SJSA1 (cell line): ENCODE data around the gene KRTAP9-3. TPM values are rescaled to one million over a fixed set of nuclear protein-coding genes. Genes with fewer than 3 reads are reported as not detected.
"Not testable (repeated sequence)": the region's sequence is repeated elsewhere in the genome, so short reads cannot be mapped to it uniquely, and the experiment has no call there.

Experiments
- DNase-seq, 2 experiments: peaks; one replicate each; pipeline ENCODE4 v3.0.0-alpha.2; 2015 to 2020; ENCODE audit warnings: low spot score in 2 of 2, low read depth in 1 of 2
- H3K27ac ChIP-seq: fragments of 250-450 bp; sonication (Bioruptor Pico); 2 replicates; pipeline ENCODE4 v1.5.1; 2020; ENCODE audit warnings: mild to moderate bottlenecking, moderate library complexity
- H3K27me3 ChIP-seq: fragments of 250-450 bp; sonication (Bioruptor Pico); replicated peaks from 2 replicates; pipeline ENCODE4 v1.5.1; 2020; ENCODE audit warnings: mild to moderate bottlenecking, moderate library complexity
- H3K36me3 ChIP-seq: fragments of 250-450 bp; sonication (Bioruptor Pico); 2 replicates; pipeline ENCODE4 v1.5.1; 2020; ENCODE audit warnings: mild to moderate bottlenecking
- H3K4me1 ChIP-seq: fragments of 250-450 bp; sonication (Bioruptor Pico); replicated peaks from 2 replicates; pipeline ENCODE4 v1.6.1; 2021; ENCODE audit warnings: mild to moderate bottlenecking
- H3K4me3 ChIP-seq: fragments of 250-450 bp; sonication (Bioruptor Pico); 2 replicates; pipeline ENCODE4 v1.5.1; 2020; ENCODE audit warnings: mild to moderate bottlenecking
- H3K9me3 ChIP-seq: fragments of 250-450 bp; sonication (Bioruptor Pico); replicated peaks from 2 replicates; pipeline ENCODE4 v1.5.1; 2020; ENCODE audit warnings: mild to moderate bottlenecking
- total RNA-seq: library from RNA; depleted of rRNA; stranded (reverse); fragments of >200 nt; shearing (Covaris generic); gene quantifications from 2 replicates; pipeline ENCODE4 v1.2.3, GENCODE V29; 2014

Gene KRTAP9-3
- total RNA-seq, 1 experiment from 2014 or later: not detected

GRCh38 chr17:41226598-41227095 is 5.6 kb upstream of the KRTAP9-3 start, which contains the start of gene KRTAP9-2:
KRTAP9-2 (plus strand) TSS chr17:41226648; CDS start chr17:41226655, 7 bp downstream.
- not testable (repeated sequence) for H3K4me3 ChIP-seq, H3K9me3 ChIP-seq, H3K27ac ChIP-seq, H3K4me1 ChIP-seq, H3K27me3 ChIP-seq, DNase-seq, H3K36me3 ChIP-seq

GRCh38 chr17:41230094-41230493 is 2.2 kb upstream of the KRTAP9-3 start:
- H3K9me3 ChIP-seq: no peaks in the 10 kb centered on the region
- H3K27me3 ChIP-seq: no peaks in the 10 kb centered on the region; the same call in 1 of the 2 replicates
- no peak for DNase-seq

DNA sequence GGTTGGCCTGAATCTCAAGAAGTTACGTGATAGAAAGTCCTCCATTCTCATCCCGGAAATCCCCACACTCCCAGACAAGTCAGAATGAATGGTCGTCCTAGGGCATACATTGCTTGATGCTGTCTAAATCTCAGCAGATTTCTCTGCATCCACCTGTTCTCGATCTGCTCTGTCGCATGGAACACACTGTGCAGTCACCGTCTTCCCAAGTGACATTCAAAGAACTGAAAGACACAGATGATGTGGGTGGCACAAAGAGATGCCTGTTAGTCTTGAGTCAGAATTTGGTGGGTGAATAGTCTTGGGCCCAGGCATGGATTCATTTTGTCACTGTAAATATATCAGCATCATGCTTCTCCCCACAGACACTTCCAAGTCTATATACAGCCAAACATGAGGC is 518 bp upstream of the KRTAP9-3 start:
- Histone ChIP-seq H3K4me1 (no peaks in the 10 kb centered on the region), H3K27ac (no peak overlapping the region), H3K27me3 (no peaks in the 10 kb centered on the region; the same call in 1 of the 2 replicates), H3K36me3 (no peaks in the 10 kb centered on the region), H3K9me3 (no peaks in the 10 kb centered on the region), H3K4me3 (no peak overlapping the region)
- no peak for DNase-seq

More at GRCh38 chr17:41230094-41230493, 2.2 kb upstream of the KRTAP9-3 start:
- Histone ChIP-seq H3K4me1 (no peaks in the 10 kb centered on the region), H3K27ac (no peak overlapping the region), H3K36me3 (no peaks in the 10 kb centered on the region), H3K4me3 (no peak overlapping the region)

DNA sequence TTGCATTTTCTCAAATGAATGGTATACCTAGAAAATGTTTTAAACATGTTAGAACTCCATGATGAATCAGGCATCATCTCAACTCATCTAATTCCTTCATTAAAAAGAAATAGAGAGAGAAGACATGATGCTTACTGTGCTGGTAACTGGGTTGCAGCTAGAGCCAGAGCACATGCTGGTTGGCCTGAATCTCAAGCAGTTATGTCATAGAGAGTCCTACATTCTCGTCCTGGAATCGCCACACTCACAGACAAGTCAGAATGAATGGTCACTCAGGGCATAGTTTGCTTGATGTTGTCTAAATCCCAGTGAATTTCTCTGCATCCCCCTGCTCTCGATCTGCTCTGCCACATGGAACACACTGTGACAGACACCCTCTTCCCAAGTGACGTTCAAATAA is 4.9 kb downstream of the KRTAP9-3 start:
- not testable (repeated sequence) for H3K27ac ChIP-seq, H3K27me3 ChIP-seq, H3K4me3 ChIP-seq, DNase-seq, H3K36me3 ChIP-seq, H3K9me3 ChIP-seq, H3K4me1 ChIP-seq

DNA sequence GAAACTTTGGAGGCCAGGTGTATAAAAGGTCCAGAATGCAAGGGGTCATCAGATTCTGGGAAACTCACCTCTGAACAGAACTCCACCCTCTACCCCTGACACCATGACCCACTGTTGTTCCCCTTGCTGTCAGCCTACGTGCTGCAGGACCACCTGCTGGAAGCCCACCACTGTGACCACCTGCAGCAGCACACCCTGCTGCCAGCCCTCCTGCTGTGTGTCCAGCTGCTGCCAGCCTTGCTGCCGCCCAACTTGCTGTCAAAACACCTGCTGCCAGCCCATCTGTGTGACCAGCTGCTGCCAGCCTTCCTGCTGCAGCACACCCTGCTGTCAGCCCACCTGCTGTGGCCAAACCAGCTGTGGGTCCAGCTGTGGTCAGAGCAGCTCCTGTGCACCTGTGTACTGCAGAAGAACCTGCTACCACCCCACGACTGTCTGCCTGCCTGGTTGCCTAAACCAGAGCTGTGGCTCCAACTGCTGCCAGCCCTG is 5.7 kb downstream of the KRTAP9-3 start, which contains the start of gene KRTAP9-8:
Gene KRTAP9-8 (plus strand): TSS at position 51 of the 489 bp plus-strand sequence. CDS start 53 bp downstream, at position 104.
- not testable (repeated sequence) for H3K4me3 ChIP-seq, H3K27me3 ChIP-seq, H3K36me3 ChIP-seq, DNase-seq, H3K9me3 ChIP-seq, H3K27ac ChIP-seq, H3K4me1 ChIP-seq

DNA sequence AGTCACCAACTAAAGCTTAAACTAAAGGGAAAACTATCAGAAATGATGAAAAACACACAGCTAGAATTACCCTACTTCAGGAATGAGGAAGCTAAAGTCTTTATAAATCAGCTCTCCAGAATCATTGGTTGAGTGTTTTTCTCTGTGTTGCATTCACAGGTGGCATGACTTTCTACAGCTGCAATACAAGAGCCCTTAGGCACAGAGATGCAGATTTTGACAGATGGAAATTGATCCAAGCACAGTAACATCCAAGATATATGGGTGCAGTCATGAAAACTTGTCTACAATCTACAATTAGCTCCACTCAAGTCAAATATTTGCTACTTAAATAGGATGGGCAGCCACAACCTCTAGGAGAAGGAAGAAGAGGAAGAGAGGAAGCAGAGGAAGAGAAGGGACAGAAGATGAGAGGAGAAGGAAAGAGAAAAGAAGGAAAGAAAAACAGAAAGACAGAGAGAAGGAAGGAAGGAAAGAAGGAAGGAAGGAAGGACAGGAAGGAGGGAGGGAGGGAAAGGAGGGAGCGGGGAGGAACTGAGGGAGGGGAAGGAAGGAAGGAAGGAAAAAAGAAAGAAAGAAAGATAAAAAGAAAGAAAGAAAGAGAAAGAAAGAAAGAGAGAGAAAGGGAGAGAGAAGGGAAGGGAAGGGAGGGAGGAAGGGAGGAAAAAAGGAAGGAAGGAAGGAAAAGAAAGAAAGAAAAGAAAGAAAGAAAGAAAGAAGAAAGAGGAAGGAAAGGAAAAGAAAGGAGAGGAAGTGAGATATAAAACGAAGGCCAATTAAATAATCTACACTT is 14.9 kb downstream of the KRTAP9-3 start:
- H3K27ac ChIP-seq, H3K36me3 ChIP-seq, H3K27me3 ChIP-seq, DNase-seq, H3K4me3 ChIP-seq, H3K4me1 ChIP-seq, H3K9me3 ChIP-seq: not testable (repeated sequence)

DNA sequence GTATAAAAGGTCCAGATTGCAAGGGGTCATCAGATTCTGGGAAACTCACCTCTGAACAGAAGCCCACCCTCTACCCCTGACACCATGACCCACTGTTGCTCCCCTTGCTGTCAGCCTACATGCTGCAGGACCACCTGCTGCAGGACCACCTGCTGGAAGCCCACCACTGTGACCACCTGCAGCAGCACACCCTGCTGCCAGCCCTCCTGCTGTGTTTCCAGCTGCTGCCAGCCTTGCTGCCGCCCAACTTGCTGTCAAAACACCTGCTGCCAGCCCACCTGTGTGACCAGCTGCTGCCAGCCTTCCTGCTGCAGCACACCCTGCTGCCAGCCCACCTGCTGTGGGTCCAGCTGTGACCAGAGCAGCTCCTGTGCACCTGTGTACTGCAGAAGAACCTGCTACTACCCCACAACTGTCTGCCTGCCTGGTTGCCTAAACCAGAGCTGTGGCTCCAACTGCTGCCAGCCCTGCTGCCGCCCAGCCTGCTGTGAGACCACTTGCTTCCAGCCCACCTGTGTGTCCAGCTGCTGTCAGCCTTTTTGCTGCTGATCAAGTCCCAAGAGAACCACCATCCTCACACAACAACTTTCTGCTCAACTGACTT is 17.5 kb downstream of the KRTAP9-3 start, which contains the start of gene KRTAP9-4:
Gene KRTAP9-4 (plus strand): TSS at position 51 of the 604 bp plus-strand sequence. CDS start 34 bp downstream, at position 85.
- DNase-seq: not testable (repeated sequence)

DNA sequence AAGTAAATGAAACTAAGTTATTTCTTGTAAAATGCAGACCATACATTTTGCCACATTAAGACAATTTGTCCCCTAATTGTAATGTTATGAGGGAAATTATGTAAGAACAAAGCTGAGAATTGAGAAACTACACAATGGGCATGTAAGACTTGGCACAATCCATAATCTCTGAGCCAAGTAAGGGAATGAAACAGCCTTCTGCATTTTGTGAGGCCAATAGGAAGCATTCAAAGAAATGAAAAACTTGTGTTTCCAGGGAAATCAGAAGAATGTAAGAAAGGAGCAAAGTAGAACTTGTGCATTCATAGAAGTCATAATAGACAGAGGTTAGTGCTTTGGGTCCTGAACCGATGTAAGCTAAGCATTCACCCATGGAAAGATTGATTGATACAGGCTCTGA is 19.0 kb downstream of the KRTAP9-3 start:
- no peak overlapping the region for H3K4me3 ChIP-seq

More for the DNA sequence above, 17.5 kb downstream of the KRTAP9-3 start, which contains the start of gene KRTAP9-4:
- H3K9me3 ChIP-seq, H3K4me1 ChIP-seq, H3K27ac ChIP-seq, H3K36me3 ChIP-seq, H3K4me3 ChIP-seq: not testable (repeated sequence)
- peaks cover 13% of the 10 kb centered on the region for H3K27me3 ChIP-seq

DNA sequence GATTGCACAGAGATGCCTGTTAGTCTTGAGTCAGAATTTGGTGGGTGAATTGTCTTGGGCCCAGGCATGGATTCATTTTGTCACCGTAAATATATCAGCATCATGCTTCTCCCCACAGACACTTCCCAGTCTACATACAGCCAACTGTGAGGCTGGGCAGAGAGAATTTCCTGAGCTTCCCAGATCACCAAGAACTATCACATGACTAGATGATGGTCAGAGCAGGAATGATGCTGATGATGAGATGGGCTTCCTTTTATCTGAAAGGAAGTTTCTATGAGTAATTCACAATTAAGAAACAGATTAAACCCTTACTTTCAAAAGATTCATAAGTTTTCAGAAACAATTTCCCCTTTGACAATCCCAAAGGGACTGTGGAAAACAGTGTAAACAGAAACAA is 22.6 kb downstream of the KRTAP9-3 start:
- Histone ChIP-seq H3K27me3 (peaks cover 16% of the 10 kb centered on the region), H3K27ac (no peak overlapping the region), H3K36me3 (no peaks in the 10 kb centered on the region), H3K9me3 (no peaks in the 10 kb centered on the region), H3K4me3 (no peak overlapping the region), H3K4me1 (no peaks in the 10 kb centered on the region)
- DNase-seq: no peak

More for the DNA sequence above, 19.0 kb downstream of the KRTAP9-3 start:
- Histone ChIP-seq H3K27ac (no peak overlapping the region), H3K4me1 (no peaks in the 10 kb centered on the region), H3K36me3 (no peaks in the 10 kb centered on the region), H3K27me3 (peaks cover 13% of the 10 kb centered on the region), H3K9me3 (no peaks in the 10 kb centered on the region)
- no peak for DNase-seq

GRCh38 chr17:41255381-41256290 is 23.4 kb downstream of the KRTAP9-3 start, which contains the start of gene KRTAP9-9:
KRTAP9-9 (plus strand) TSS chr17:41255384.
- not testable (repeated sequence) for H3K36me3 ChIP-seq, H3K4me1 ChIP-seq, H3K9me3 ChIP-seq, H3K4me3 ChIP-seq, DNase-seq, H3K27ac ChIP-seq
- peaks cover 16% of the 10 kb centered on the region for H3K27me3 ChIP-seq

DNA sequence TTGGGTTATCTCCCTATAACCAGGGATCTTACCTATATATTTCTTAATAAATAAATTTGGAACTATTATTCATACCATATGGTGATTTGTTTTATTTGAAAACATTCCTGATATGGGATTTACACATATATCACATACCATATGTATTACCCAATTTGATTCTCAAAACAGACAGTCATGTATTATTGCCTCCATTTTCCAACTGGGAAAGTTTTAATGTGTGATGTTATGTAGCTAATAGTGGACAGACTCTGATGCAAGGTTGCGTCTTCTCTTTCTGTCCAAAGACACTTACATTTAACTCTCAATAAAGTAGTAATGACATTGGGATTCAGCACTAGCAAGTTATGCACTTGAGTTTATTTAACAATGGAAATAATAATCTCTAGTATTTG is 24.0 kb downstream of the KRTAP9-3 start:
- no peaks in the 10 kb centered on the region for H3K4me1 ChIP-seq
- no peaks in the 10 kb centered on the region for H3K9me3 ChIP-seq
- no peak overlapping the region for H3K4me3 ChIP-seq
- DNase-seq: no peak
- no peak overlapping the region for H3K27ac ChIP-seq
- H3K27me3 ChIP-seq: peaks cover 16% of the 10 kb centered on the region
- no peaks in the 10 kb centered on the region for H3K36me3 ChIP-seq

DNA sequence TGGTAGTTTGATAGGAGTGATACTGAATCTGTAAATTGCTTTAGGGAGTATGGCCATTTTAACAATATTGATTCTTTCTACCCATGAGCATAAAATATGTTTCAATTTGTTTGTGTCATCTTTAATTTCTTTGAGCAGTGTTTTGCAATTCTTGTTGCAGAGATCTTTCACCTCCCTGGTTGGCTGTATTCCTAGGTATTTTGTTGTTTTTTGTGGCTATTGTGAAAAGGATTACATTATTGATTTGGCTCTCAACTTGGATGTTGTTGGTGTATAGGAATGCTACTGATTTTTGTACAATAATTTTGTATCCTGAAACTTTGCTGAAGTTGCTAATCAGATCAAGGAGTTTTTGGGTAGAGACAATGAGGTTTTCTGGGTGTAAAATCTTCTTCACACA is 26.2 kb downstream of the KRTAP9-3 start:
- no peak for DNase-seq
- H3K9me3 ChIP-seq: no peaks in the 10 kb centered on the region
- H3K27me3 ChIP-seq: peaks cover 7% of the 10 kb centered on the region
- H3K27ac ChIP-seq: no peak overlapping the region
- no peaks in the 10 kb centered on the region for H3K36me3 ChIP-seq
- H3K4me1 ChIP-seq: no peaks in the 10 kb centered on the region
- H3K4me3 ChIP-seq: no peak overlapping the region

DNA sequence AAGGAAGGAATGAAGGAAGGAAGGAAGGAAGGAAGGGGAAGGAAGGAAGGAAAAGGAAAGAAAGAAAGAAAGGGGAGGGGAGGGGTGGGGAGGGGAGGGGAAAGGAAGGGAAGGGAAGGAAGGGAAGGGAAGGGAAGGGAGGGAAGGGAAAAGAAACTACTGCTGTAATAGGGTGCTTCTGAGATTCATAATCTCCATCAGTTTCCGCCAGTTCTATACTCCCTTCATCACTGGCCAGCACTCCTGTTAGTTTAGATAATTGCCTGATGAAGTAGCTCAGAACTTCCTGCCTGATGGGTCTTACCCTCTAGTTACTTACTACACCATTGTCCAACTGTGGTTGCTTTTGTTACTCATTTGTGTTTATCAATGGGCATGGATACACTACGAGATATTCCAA is 31.0 kb downstream of the KRTAP9-3 start:
- Histone ChIP-seq H3K4me3 (no peak overlapping the region), H3K27ac (no peak overlapping the region), H3K4me1 (no peaks in the 10 kb centered on the region), H3K9me3 (no peaks in the 10 kb centered on the region), H3K27me3 (no peaks in the 10 kb centered on the region), H3K36me3 (no peaks in the 10 kb centered on the region)
- no peak for DNase-seq
